ENCODE results near the gene WNT7B. TPM values are rescaled to one million over a fixed set of nuclear protein-coding genes. Genes with fewer than 3 reads are reported as not detected.

Gene WNT7B
- total and polyA plus RNA-seq, 10 of the 15 experiments (the other 5 are each of a cell fraction or from before 2014, with no cell fraction given) = 0.12 TPM; not detected in 9

GRCh38 chr22:45889539-45890350, 87.2 kb downstream of the WNT7B start:
- H3K4me1 ChIP-seq (ENCODE audit: control insufficient read depth, insufficient read depth, low read length) = no peaks in the 10 kb centered on the region
- FAIRE-seq (no peak), DNase-seq (ENCODE audit: low read depth, low spot score) (no peak)
- TF ChIP-seq TBL1XR1 (IDR thresholded peaks at IDR 0.05; ENCODE audit: low read depth, low read length) (no peak), JUNB (IDR thresholded peaks at IDR 0.05) (no peak), NKRF (conservative IDR thresholded peaks at IDR 0.05) (no peak), PAX8 (IDR thresholded peaks at IDR 0.05) (no peak), SRF (IDR thresholded peaks at IDR 0.05; ENCODE audit: low read depth in 2 of 2, low read length in 2 of 2) (no peak), PBX3 (IDR thresholded peaks at IDR 0.05; ENCODE audit: insufficient replicate concordance, low read depth, low read length) (no peak), SUZ12 (IDR thresholded peaks at IDR 0.05; ENCODE audit: unreplicated experiment) (no peak), ZNF207 (IDR thresholded peaks at IDR 0.05; ENCODE audit: borderline replicate concordance) (no peak), PAX5 (IDR thresholded peaks at IDR 0.05; ENCODE audit: borderline replicate concordance, low read depth, low read length) (no peak), ZBTB40 (IDR thresholded peaks at IDR 0.05; ENCODE audit: borderline replicate concordance) (no peak), ESRRA (IDR thresholded peaks at IDR 0.05; ENCODE audit: low read length) (no peak), E2F8 (IDR thresholded peaks at IDR 0.05; ENCODE audit: low read depth, partially characterized antibody) (no peak), RAD51 (IDR thresholded peaks at IDR 0.05) (no peak)

More at GRCh38 chr22:45889539-45890350, 87.2 kb downstream of the WNT7B start:
- Histone ChIP-seq H3K4me2 (ENCODE audit: control insufficient read depth, insufficient read depth) (no peak overlapping the region), H3K9ac (ENCODE audit: control insufficient read depth, insufficient read depth, low read length) (no peak overlapping the region), H4K20me1 (ENCODE audit: control insufficient read depth, insufficient read depth) (no peaks in the 10 kb centered on the region), H3K36me3 (ENCODE audit: control insufficient read depth in 2 of 2, insufficient read depth in 2 of 2, low read length in 1 of 2) (no peaks in the 10 kb centered on the region), H2AFZ (ENCODE audit: control insufficient read depth, low read depth, low read length) (no peak overlapping the region), H3K79me2 (ENCODE audit: control insufficient read depth, insufficient read depth, low read length) (no peaks in the 10 kb centered on the region), H3K27me3 (replicated peaks in 1 of 2; ENCODE audit: control insufficient read depth in 2 of 2, insufficient read depth in 2 of 2, low read length in 1 of 2) (no peaks in the 10 kb centered on the region), H3K9me3 (replicated peaks; ENCODE audit: control insufficient read depth, insufficient read depth, low read length) (no peaks in the 10 kb centered on the region), H3K4me3 (no peak overlapping the region), H3K27ac (ENCODE audit: control insufficient read depth, insufficient read depth) (no peak overlapping the region)
- ChIA-PET POLR2A (no interaction called here), CTCF (no interaction called here), RAD21 (ENCODE audit: unreplicated experiment) (no interaction called here), SMC1A (ENCODE audit: uncharacterized antibody, unreplicated experiment) (no interaction called here)
- ATAC-seq = no peak
- 44% methylated on average over 45 of the region's 56 CpGs for WGBS (ENCODE audit: insufficient coverage, insufficient replicate concordance, low lambda C conversion rate, missing lambda C conversion rate)
- no TSS peak for BruUV-seq (replicated peaks)
- in situ Hi-C loops (cut with MboI) (no loop called here), intact Hi-C loops (cut with micrococcal nuclease; ENCODE audit: unreplicated experiment) (no loop called here)
